Activated CD4-positive, CD25-positive, alpha-beta regulatory T cell treated with anti-CD3 and anti-CD28 coated beads, Interleukin-2, amount 50 U/mL, for 16 hours (primary cell): ENCODE results near the gene SYT5.
"Not testable (repeated sequence)": the region's sequence is repeated elsewhere in the genome, so short reads cannot be mapped to it uniquely, and the experiment has no call there.

Experiments
- DNase-seq: peaks from one replicate; pipeline ENCODE4 v3.0.0-alpha.2; 2020; ENCODE audit warnings: low read depth, low spot score

The SYT5 gene

DNA sequence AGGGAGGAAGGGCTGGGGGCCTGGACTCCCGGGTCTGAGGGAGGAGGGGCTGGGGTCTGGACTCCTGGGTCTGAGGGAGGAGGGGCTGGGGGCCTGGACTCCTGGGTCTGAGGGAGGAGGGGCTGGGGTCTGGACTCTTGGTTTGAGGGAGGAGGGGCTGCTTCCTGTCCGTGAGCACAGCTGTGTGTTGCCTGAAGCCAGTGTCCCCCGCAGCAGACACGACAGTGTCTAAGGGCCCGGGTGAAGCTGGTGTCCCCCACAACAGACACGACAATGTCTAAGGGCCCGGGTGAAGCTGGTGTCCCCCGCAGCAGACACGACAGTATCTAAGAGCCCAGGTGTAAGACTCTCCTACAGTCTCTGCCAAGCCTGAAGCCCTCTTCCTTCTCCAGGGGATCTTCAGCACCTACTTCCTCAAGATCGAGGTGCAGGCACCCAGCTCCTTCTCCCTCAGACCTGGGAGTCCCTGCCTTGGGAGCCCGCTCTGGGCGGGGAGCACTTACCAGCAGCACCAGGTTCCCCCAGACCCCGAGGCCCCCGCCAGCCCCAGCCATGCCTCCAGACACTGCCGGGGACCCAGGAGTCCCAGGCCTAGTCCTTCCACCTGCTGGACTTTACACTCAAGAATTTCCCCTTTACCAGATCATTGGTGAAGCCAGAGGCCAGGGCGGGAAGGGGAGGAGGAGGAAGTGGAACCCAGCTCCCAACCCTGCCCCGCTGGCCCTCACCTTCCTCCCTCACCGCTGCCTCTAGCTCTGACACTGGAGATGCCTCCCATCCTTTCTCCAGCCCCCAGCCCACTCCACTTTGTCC lies 29.0 kb upstream of the SYT5 start, which contains the start of gene PTPRH:
Gene PTPRH, minus strand, starts transcription at position 622 of the 813 bp plus-strand sequence. Its CDS starts 68 bp downstream, at position 554.
- no peak for DNase-seq

DNA sequence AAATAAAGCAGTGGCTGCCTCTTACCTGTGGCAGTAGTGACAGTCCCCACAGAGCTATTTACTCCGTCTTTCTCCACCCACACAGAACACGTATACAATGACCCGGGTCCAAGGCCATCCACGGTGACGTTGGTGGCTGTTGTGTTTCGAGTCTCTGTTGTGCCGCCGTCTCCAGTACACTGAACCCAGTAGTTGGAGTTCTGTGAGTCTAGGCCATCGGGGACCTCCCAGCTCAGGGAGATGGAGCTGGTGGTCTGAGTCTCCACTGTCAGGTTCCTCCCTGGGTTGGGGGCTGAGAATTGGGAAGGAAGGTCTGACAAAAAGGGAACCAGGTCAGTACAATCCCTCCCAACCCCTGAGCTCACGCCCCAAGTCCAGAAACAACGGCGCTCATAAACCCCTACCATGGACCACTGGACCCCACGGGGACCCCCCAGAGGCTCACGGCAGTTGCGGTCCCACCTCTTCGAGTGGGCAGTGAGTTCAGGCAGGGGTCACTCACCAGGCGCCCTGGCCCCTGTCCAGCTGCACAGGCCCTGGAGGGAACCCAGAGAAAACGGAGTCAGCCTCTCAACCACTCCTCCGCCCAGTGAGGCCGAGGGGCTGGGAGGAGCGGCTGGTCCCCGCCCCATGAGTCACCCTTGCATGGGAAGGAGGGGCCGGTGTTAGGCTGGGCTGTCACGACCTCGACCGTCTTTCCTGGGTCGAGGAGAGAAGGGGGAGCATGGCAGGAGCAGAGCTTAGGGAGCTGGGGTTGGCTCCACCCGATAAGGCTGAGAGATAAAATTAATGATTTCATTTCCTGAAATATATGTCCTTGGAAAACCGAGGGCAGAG lies 26.8 kb upstream of the SYT5 start:
- no peak for DNase-seq

DNA sequence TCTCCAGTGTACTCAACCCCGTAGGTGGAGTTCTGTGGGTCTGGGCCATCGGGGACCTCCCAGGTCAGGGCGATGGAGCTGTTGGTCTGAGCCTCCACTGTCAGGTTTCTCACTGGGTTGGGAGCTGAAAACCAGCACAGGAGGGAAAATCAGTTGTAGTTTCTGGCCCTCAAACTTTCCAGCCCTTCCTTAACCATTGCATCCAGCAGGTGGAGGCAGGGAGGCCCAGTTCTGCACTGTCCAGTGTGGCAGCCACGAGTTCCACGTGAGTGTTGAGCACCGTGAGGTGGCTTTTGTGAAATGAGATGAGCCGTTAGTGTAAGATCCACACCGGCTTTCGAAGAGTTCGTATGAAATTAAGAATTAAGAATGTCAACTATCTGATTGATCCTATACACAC lies 22.1 kb upstream of the SYT5 start:
- not testable (repeated sequence) for DNase-seq

DNA sequence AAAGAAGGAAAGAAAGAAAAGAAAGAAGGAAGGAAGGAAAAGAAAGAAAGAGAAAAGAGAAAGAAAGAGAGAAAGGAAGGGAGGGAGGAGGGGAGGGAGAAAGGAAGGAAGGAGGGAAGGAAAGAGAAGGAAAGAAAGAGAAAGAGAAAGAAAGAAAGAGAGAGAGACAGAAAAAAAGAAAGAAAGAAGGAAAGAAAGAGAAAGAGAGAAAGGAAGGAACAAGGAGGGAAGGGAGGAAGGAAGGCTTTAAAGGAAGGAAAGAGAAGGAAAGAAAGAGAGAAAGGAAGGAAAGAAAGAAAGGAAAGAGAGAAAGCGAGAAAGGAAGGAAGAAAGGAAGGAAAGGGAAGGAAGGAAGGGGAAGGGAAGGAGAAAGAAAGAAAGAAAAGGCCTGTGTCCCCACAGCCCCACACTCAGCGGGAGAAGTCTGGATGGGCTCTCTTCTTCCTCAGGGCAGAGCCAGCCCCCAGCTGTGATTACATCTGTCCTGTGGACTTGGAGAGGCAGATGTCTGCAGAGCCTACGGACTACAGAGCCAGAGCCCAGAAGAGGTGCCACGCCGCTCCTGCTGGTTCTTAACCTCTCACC lies 19.6 kb upstream of the SYT5 start:
- no peak for DNase-seq

DNA sequence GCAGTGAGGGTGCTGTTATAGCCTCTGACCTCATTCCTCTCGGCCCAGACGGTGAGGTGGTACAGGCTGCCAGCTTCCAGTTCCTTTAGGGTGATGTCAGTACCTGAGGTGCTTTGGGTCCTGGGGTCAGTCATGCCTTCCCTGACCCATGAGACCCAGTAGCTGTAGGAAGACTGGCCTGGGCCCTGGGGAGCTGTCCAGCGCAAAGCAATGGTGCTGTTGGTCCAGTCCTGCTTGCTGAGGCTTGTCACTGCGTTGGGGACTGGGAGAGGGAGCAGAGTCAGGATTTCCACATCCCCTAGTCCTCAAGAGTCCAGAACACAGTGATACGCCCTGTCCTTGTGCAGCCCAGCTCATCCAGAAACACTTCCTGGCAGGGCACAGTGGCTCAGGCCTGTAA lies 18.6 kb upstream of the SYT5 start:
- DNase-seq, result no peak

DNA sequence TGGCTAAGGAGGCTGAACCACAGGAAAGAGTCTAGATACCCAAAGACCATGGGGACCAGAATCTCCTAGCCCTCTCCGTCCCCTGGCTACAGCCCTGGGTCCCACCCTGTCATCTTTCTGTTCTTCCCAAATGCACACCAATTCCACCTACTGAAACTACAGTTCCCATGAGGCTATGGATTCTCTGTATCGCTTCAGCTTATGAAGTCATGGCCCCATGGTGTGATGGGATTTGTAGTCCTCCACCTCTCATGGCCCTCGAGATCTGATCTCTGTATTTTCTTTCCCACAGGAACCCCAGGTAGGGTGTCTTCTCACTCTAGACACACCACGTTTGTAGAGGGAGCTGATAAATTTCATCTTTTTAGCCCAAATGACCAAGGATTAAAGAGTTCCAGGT lies 17.4 kb upstream of the SYT5 start:
- no peak for DNase-seq

DNA sequence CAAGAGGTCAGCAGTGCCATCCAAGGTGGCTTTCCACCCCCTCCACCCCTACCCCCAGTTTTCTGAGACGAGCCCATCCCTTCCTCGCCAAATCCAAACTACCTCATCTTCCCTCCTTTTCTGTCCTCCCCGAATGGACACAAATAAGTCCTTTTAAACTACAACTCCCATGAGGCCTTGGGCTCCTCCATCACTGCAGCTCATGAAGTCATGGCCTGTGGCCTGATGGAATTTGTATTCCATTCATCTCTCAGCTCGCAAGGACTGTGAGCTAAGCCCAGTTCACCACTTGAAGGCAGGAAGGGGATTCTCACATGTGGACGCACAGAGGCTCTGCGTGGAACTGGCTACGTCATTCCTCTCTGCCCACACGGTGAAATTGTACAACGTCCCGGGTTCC lies 16.7 kb upstream of the SYT5 start:
- DNase-seq, result no peak

DNA sequence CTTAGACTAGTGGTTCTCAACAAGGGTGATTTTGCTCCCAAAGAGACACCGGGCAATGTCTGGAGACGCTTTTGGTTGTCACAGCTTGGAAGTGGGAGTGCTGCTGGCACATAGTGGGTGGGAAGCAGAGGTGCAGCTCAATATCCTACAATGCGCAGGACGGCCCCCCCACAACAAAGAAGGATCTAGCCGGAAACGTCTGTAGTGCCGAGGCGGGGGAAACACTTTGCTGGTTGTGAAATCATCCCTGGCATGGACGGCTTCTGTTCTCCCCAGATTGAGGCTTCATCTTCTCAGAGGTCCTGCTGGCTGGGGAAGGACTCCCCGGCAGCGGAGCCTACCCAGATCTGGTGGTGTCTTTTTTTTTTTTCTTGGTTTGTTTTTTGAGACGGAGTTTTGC lies 13.4 kb upstream of the SYT5 start:
- no peak for DNase-seq

DNA sequence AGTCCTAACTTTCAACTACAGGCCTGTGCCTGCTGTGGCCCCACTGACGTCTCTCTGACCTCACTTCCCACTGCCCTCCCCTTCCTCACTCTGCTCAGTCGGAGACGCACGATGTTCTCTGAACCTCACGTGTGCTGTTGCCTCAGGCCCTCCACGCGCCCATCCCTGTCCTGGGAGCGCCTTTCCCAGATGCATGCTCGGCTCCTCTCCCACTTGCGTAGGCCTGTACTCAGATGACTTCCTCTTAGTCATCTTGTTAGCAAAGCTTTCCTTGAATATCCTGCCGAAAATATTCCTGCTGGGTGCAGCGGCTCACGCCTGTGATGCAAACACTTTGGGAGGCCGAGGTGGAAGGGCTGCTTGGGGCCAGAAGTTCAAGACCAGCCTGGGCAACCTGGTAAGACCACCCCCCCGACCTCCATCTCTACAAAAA lies 9.3 kb upstream of the SYT5 start:
- no peak for DNase-seq

DNA sequence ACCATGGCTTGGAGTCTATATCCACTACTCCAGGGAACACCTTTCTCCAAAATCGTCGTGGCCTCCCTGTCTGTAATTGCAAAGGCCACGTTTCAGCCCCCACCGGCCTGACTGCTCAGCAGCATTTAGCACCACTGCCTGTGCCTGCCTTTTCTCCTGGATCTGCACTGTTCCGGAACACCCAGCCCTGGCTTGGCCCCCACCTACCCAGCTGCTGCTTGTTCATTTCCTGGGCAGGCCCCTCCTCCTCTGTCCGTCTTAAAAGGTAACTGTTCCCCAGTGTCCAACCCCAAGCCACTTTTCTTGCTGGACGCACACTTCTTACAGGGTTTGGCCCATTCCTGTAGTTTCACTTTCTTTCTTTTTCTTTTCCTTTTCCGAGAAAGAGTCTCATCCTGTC lies 8.5 kb upstream of the SYT5 start:
- DNase-seq, result no peak

DNA sequence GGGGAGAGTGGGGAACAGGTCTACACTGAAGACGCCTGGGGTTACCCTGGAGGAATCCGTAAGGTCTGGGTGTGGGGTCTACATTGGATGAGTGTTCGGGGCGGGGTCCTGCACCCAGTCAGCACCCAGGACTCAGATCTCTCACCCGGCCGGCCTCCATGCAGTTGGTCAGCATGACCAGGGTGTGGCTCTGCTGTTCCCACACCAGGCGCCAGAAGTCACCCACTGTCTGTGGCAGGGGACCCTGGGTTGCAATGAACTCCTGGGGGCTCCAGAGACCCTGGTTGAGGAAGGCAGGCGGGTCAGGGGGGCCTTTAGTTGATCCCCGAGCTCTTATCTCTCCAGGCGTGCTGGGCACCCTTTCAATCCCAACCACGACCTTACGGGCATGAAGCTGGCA lies 6.0 kb upstream of the SYT5 start:
- no peak for DNase-seq

DNA sequence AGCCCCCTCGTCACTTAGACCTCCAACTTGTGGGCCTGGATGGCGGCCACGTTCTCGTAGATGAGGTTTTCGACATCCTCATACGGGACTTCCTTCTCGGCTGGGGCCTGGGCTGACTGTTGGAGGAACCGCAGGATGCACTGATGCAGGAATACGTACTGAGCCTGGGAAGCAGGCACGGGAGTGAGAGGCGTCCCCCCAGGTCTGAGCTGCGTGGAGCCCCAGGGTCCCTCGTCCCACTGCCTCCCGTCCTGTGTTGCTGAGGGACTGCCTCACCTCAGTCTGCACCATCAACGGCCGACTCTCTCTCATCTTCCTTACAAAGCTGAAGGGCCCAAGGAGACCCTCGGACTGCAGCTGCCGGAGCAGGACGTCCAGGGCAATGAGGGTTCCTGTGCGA lies 1.7 kb upstream of the SYT5 start:
- DNase-seq, result no peak

DNA sequence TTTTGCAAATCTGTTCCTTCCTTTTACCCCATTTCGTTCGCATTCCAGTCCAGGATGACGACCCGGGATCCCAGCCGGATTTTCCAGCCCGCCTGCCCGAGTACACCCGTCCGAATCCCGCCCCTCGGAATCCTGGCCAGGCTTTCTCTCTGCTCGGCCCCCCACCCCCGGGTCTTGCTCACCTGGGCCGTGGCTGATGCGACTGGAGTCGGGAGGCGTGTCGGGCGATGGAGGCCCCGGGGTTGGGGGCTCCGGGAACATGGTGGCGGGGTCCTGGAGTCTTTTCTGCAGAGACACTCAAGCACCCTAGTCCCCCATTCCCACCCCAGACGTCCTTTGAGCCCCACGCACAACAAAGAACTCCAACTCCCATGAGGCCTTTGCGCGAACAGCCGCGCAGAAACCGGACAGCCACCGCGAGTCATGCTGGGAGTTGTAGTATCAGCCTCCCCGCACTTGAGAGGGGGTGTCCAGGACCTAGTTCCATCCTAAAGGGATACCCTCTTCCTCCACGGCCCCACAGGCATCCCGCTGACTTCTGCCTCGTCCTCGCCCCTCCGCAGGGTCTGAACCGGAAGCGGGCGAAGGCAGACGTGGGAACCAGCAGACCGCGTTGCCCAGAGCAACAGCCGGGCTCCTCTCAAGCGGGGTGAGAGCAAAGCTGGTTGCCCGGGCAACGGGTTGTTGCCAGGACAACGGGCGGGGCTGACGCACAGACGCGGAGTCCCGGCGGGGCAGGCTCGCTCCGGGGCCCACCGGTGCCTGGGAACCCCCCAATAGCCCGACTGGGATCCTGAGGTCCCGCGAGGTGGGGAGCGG lies 1.1 kb downstream of the SYT5 start:
- DNase-seq, result peak; percentile 81

DNA sequence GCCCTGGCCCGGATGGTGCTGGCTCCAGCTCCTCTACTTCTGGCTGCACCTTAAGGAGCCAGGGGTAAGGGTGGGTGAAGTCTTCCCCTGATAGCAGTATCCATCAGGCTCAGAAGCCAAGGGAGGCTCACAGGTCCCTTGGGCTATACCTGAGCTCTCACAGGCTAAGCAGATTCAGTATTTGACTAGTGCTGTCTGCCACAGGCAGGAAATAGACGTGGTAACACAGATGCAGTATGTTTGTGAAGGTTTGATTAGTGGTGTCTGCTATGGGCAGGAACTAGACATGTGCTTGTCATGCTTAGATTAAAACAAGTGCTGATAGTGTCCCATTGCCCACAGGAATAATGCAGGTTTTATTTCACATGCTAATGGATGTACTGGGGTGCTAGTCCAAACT lies 4.0 kb downstream of the SYT5 start:
- no peak for DNase-seq

DNA sequence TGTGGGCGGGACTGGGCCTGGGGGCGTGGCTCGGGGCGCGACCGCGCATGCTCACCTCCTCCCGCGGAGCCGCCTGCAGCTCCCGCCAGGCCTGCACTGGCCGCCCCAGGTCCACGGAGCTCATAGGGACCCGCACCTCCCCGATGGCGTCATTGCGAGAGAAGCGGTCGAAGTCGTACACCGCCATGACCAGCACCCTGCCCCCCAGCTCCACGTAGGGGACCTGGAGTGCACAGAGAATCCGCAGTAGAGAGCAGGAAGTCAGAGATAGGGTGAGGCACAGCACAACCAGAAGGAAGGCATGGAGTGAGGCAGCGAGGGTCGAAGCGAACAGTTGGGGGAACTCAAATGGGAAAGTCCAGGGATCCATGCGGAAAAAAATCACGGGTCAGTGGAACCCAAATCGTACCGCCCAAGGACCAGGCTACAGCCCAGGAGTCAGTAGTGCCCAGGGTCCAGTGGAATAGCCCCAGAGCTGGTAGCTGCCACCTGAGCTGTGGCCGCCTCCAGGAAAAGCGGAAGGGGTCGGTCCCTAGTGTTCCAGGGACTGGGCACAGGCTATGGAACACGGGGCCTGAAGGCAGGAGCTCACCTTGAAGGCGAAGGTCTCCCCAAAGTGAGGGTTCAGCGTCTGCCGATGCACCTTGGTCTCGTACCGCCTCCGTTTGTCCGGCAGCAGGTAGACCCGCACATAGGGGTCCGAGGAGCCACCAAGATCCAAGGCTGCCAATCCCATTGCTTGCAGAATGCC lies 4.8 kb downstream of the SYT5 start:
- no peak for DNase-seq

DNA sequence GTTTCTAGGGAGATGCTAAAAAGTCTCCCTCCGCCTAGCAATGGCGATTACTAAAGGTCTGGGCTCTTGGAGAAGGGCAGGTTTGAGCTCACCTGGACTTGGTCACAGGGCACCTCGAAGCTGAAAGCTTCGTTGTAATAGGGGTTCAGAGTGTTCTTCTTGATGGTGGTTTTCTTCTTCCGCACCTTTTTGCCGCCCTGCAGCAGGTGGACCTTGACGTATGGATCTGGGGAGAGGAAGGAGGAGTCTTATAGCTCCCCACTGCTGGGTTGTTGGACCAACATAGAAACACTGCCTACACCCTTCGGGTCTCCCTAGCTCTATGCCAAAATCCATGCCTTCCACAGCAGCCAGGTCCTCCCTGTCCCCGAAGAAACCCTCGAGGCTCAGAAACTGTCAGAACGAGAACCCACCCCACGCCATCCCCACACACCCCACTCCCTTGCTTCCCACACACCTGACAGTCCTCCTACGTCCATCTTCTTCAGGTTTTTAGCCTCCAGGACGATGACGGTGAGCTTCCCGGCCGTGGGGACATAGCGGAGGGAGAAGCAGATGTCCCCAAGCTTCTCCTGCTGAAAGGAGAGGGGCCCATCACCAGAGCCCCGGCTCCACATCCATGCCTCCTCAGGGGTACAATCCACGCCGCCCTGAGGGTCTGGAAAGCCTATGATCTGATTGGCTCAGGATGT lies 5.5 kb downstream of the SYT5 start:
- DNase-seq, result no peak

DNA sequence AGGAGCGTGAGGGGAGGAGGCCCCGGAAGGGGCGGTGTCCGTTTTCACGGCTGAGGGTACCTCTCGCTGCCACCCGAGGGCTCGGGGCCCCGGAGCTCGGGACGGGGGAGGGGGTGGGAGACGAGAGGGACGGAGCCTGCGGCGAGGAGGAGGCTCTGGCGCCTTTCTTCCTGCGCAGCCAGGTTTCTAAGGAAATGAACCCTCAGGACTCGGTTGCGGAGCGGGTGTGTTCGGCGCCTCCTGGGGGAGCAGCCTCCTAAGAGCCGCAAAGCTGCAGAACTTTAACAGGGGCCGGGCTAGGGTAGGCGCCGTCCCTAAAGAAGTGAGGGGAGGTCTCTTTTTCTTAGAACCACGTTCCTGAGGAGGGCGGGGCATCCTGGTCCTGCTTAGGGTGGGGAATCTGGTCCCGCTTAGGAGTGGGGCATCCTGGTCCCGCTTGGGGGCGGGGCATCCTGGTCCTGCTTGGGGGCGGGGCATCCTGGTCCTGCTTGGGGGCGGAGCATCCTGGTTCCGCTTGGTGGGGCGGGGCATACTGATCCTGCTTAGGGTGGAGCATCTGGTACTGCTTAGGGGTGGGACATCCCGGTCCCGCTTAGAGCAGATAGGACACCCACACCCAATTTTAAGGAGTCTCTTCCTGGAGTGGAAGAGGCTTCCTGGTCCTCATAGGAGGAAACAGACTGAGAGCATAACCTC lies 6.2 kb downstream of the SYT5 start:
- no peak for DNase-seq

DNA sequence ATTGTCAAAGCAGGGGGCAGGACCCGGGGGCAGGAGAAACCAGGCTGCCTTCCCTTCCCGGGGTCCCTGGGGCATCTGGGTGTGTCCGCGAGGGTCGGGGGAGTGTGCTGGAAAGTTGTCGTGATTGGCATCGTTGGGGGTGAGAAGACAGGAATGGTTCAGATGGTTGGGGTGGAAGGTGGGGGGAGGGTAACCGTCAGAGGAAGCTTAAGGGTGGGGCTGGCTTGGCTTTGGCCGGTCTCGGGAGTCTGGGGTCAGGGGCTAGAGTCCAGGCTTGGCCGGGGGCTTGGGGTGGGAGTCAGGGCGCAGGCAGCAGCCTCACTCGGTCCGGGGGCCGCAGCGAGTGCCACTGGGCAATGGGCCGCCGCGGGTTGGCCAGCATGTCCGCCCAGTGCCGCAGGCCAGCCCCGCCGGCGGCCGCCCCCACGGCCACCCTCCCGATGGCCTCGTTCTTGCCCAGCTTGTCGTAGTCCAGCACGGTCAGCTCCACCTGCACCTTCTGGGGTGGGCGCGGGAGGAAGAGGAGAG lies 6.8 kb downstream of the SYT5 start:
- DNase-seq, result no peak

DNA sequence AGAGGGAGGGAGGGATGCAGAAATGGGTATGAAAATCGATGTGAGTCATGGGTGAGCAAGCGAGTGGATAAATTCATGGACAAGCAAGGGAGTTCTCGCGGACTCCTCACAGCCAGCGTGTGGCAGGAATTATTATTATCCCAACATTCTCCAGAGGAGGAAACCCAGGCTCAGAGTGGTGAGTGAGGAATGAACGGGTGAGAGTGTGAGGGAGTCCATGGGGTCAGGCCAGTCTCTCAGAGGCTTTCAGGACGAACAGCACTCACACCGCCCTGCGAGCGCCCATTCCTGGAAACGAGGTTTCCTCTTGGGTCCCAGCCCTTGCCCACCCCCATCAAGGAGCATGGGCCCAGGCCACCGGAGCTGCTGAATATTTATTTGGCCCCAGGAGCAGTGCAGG lies 7.3 kb downstream of the SYT5 start:
- no peak for DNase-seq
